ENCODE measurements around the gene SEPHS2.

DNA sequence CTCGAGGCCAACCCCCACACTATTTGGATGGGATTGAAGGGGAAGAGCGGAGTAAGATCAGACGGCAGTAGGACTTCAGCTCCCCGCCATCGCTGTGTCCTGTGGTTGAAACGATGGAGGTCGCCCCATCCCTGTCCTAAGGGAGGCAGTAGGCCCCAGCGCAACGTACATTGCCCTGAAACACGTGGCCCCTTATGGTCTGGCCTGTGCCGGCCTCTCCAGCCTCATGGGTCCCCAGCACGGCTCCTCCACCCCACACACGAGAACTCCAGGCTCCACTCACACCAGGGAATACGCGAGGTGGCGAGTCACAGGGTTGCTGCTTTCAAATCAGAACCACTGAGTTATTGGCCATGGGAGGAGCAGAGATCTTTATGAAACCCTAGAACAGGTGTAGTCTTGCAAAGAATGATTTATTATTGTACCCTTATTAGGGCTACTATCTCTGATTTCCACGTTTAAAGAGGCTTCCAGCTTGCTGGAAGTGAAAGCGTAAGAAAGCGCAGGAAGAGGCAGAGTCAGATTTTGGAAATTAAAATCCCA, 15.2 kb downstream of the SEPHS2 start:
- TF ChIP-seq, protein P1, sequence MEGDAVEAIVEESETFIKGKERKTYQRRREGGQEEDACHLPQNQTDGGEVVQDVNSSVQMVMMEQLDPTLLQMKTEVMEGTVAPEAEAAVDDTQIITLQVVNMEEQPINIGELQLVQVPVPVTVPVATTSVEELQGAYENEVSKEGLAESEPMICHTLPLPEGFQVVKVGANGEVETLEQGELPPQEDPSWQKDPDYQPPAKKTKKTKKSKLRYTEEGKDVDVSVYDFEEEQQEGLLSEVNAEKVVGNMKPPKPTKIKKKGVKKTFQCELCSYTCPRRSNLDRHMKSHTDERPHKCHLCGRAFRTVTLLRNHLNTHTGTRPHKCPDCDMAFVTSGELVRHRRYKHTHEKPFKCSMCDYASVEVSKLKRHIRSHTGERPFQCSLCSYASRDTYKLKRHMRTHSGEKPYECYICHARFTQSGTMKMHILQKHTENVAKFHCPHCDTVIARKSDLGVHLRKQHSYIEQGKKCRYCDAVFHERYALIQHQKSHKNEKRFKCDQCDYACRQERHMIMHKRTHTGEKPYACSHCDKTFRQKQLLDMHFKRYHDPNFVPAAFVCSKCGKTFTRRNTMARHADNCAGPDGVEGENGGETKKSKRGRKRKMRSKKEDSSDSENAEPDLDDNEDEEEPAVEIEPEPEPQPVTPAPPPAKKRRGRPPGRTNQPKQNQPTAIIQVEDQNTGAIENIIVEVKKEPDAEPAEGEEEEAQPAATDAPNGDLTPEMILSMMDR (IDR thresholded peaks at IDR 0.05): peak in 1 of 6 experiments; percentile 35
- no peak for TF ChIP-seq POLR2A (IDR thresholded peaks at IDR 0.05)
